Endothelial cell of umbilical vein (primary cell): ENCODE data around the gene MESP1. TPM values are rescaled to one million over a fixed set of nuclear protein-coding genes. Genes with fewer than 3 reads are reported as not detected.
A peak's percentile ranks its signal among the peaks of the same experiment; 100 is the strongest.

Experiments
- BruUV-seq: library from RNA; stranded (reverse); fragments of 400-500 nt; replicated peaks from 2 replicates; lab custom pipeline; 2021; lab: Mats Ljungman, UMichigan
- CTCF ChIA-PET: fragments of 300-600, 350-600 bp; sonication (Branson Sonifier 250); formaldehyde crosslinking; loops from one replicate; lab custom pipeline; 2021; ENCODE audit warnings: antibody characterized with exemption, inconsistent platforms; lab: Charles Lee
- POLR2A ChIA-PET: fragments of 300-600, 350-600 bp; sonication (Branson Sonifier 250); formaldehyde crosslinking; loops from one replicate; lab custom pipeline; 2021; ENCODE audit warnings: antibody characterized with exemption, inconsistent platforms; lab: Charles Lee
- DNase-seq: peaks from one replicate; pipeline ENCODE4 v3.0.0-alpha.2; 2011; ENCODE audit warnings: low read depth, low spot score
- FAIRE-seq: peaks from 2 replicates; lab custom pipeline; 2011; peaks lifted over from hg19 to GRCh38; lab: Jason Lieb, UNC
- H2AFZ ChIP-seq: 2 replicates; pipeline ENCODE4 v1.6.0; 2012; ENCODE audit warnings: low read depth, low read length, control low read depth, inconsistent platforms
- H3K27ac ChIP-seq: 2 replicates; pipeline ENCODE4 v1.5.1; 2011; ENCODE audit warnings: low read depth, mild to moderate bottlenecking, control low read depth, low read length, moderate library complexity; ENCODE audit not compliant: insufficient read depth
- H3K27me3 ChIP-seq, 2 experiments: 2 replicates each; pipeline versions ENCODE4 v1.6.0 to v1.6.1; 2011; ENCODE audit warnings: low read length in 2 of 2, mixed read lengths in 1 of 2; ENCODE audit not compliant: control insufficient read depth in 2 of 2, insufficient read depth in 2 of 2
- H3K36me3 ChIP-seq, 2 experiments: 2 replicates in 1 of 2; 3 replicates in 1 of 2; pipeline ENCODE4 v1.5.1; 2011; ENCODE audit warnings: low read length in 2 of 2, mild to moderate bottlenecking in 1 of 2, moderate library complexity in 1 of 2; ENCODE audit not compliant: control insufficient read depth in 2 of 2, insufficient read depth in 2 of 2; ENCODE audit errors: extremely low read depth in 1 of 2
- H3K4me1 ChIP-seq: 3 replicates; pipeline ENCODE4 v1.5.1; 2011; ENCODE audit warnings: mild to moderate bottlenecking, low read length; ENCODE audit not compliant: control insufficient read depth, insufficient read depth; ENCODE audit errors: extremely low read depth
- H3K4me2 ChIP-seq: 2 replicates; pipeline ENCODE4 v1.6.1; 2011; ENCODE audit warnings: low read length, control low read depth, mixed read lengths; ENCODE audit not compliant: insufficient read depth
- H3K4me3 ChIP-seq, 3 experiments: fragments of 200-600 bp in 1 of 3; sonication (generic), shearing (Covaris generic) in 1 of 3; replicated peaks in 1 of 3; 2 replicates each; pipeline ENCODE4 v1.5.1; 2011 to 2016; ENCODE audit warnings: control low read depth in 3 of 3, low read length in 3 of 3, mild to moderate bottlenecking in 2 of 3, inconsistent platforms in 1 of 3, low read depth in 1 of 3, moderate library complexity in 1 of 3; ENCODE audit not compliant: insufficient read depth in 1 of 3
- H3K79me2 ChIP-seq: 2 replicates; pipeline ENCODE4 v1.6.0; 2012; ENCODE audit warnings: low read length, inconsistent platforms; ENCODE audit not compliant: control insufficient read depth, insufficient read depth
- H3K9ac ChIP-seq: replicated peaks from 2 replicates; pipeline ENCODE3; 2011; ENCODE audit warnings: low read length, control low read depth; ENCODE audit not compliant: insufficient read depth; ENCODE audit errors: extremely low read depth
- H3K9me1 ChIP-seq: replicated peaks from 3 replicates; pipeline ENCODE4 v1.6.0; 2011; ENCODE audit warnings: mild to moderate bottlenecking, low read length; ENCODE audit not compliant: control insufficient read depth, insufficient read depth; ENCODE audit errors: extremely low read depth
- H3K9me3 ChIP-seq: replicated peaks from 2 replicates; pipeline ENCODE4 v1.5.1; 2012; ENCODE audit warnings: low read length, inconsistent platforms; ENCODE audit not compliant: control insufficient read depth, insufficient read depth
- H4K20me1 ChIP-seq: replicated peaks from 2 replicates; pipeline ENCODE3; 2011; ENCODE audit warnings: mild to moderate bottlenecking, low read length; ENCODE audit not compliant: control insufficient read depth, insufficient read depth; ENCODE audit errors: extremely low read depth
- EZH2 ChIP-seq: IDR thresholded peaks from 2 replicates; pipeline ENCODE4 v1.6.1; 2012; ENCODE audit warnings: borderline replicate concordance, low read depth, mild to moderate bottlenecking, moderate library complexity, low read length, inconsistent platforms; ENCODE audit not compliant: severe bottlenecking
- FOS ChIP-seq: IDR thresholded peaks from 2 replicates; pipeline ENCODE4 v1.6.1; 2011; ENCODE audit warnings: mild to moderate bottlenecking, low read length, moderate library complexity, borderline replicate concordance; ENCODE audit not compliant: insufficient read depth
- GATA2 ChIP-seq: IDR thresholded peaks from 2 replicates; pipeline ENCODE4 v1.7.0; 2011; ENCODE audit warnings: low read depth, mild to moderate bottlenecking, moderate library complexity, mixed read lengths, low read length; ENCODE audit not compliant: insufficient read length, insufficient read depth
- JUN ChIP-seq: IDR thresholded peaks from 2 replicates; pipeline ENCODE4 v1.6.1; 2011; ENCODE audit warnings: borderline replicate concordance, low read depth; ENCODE audit not compliant: insufficient read length, insufficient read depth
- MYC ChIP-seq: IDR thresholded peaks from one replicate; pipeline ENCODE4 v1.6.1; 2011; ENCODE audit warnings: mild to moderate bottlenecking, low read depth, low read length
- POLR2A ChIP-seq: IDR thresholded peaks from 2 replicates; pipeline ENCODE4 v1.6.1; 2012; ENCODE audit warnings: low read depth, mild to moderate bottlenecking, control low read depth, low read length
- POLR2AphosphoS5 ChIP-seq: IDR thresholded peaks from 2 replicates; pipeline ENCODE4 v1.6.1; 2012; ENCODE audit warnings: low read depth, mild to moderate bottlenecking, control low read depth, low read length, moderate library complexity; ENCODE audit not compliant: insufficient read depth
- dilution Hi-C: fragments of 300-500 bp; cut with MboI; formaldehyde crosslinking; loops from one replicate; pipeline ENCODE4 v1.15.0; 2019; ENCODE audit warnings: low sequenced_read_pairs; ENCODE audit not compliant: extremely low pct_ligation_motif_present
- intact Hi-C: fragments of 100-400 bp; cut with micrococcal nuclease; formaldehyde crosslinking; loops from one replicate; pipeline ENCODE4 v1.10.0; 2022
- polyA plus RNA-seq, 4 experiments: library from polyadenylated mRNA; depleted of rRNA in 3 of 4; stranded (reverse) in 3 of 4; unstranded in 1 of 4; fragments of >200 nt; gene quantifications; 2 replicates each; pipeline versions ENCODE4 v1.2.1 to v1.2.3, GENCODE V29; 2011 to 2012; ENCODE audit warnings: missing spikeins in 1 of 4
- total RNA-seq: library from RNA; stranded (reverse); gene quantifications from 2 replicates; pipeline ENCODE4 v1.2.3, GENCODE V29; 2021
- TF ChIP-seq, protein P1 (sequence below): IDR thresholded peaks from 2 replicates; pipeline ENCODE4 v1.6.1; 2011; ENCODE audit not compliant: insufficient read depth, insufficient read length
- TF ChIP-seq, protein P2 (sequence below), 2 donors: IDR thresholded peaks; 1 replicate in 1 of 2; 2 replicates in 1 of 2; pipeline ENCODE4 v1.5.1; 2011; ENCODE audit warnings: low read length in 2 of 2, mild to moderate bottlenecking in 2 of 2, moderate library complexity in 2 of 2, control low read depth in 1 of 2, inconsistent platforms in 1 of 2, low read depth in 1 of 2; ENCODE audit not compliant: insufficient read depth in 1 of 2; ENCODE audit errors: extremely low read depth in 1 of 2

The MESP1 gene
- total and polyA plus RNA-seq, 2 donors (not counting 3 experiments of a cell fraction or from before 2014, with no cell fraction given): 0.68 to 1.7 TPM

DNA sequence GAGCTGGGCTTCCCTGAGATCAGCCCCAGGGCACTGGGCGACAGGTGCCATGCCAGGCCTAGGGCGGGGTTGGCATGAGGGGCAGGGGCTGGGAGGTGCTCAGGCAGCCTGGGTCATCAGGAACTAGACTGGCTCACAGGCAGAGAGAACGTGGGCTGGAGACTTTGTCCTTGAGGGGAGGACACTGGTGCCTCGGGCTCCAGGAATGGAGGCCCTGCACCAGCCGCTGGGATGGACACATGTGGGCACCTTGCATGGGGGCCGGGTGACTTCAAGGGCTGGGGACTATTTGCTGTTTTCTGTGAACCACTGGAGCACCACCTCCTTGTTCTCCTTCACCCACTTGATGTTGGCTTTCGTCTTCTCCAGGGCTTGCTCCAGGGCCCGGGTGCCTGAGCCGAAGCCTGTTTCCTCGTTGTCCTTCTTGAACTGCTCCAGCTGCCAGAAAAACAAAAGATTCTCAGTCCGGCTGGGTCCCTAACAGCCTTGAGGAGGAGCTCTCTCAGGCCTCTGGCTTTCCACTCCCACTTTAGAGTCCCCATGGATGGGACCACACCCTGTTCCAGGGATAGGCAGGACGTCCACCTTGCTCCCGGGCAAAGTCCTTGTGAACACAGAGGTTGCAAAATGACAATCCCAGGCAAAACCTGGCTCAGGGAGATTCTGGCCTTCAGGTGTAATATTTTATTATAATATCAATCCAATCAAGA, 34.2 kb upstream of the MESP1 start:
- FAIRE-seq (no peak), DNase-seq (no peak)
- H2AFZ ChIP-seq: no peak overlapping the region
- H3K27ac ChIP-seq: no peak overlapping the region
- ChIA-PET CTCF (interaction anchor here (1.9 to 5.3 kb wide), 2 partner anchors 24 to 91 kb away, joined by 4 to 38 read pairs; no protein-coding TSS in a partner anchor), POLR2A (no interaction called here)
- H3K4me1 ChIP-seq: no peaks in the 10 kb centered on the region
- intact Hi-C loops (no loop called here), dilution Hi-C loops (no loop called here)
- no peaks in the 10 kb centered on the region for H3K9me1 ChIP-seq
- no peaks in the 10 kb centered on the region for H3K9me3 ChIP-seq
- H3K36me3 ChIP-seq: peaks cover 5 to 10% of the 10 kb centered on the region in 2 experiments
- no peak overlapping the region for H3K9ac ChIP-seq
- H3K4me3 ChIP-seq: no peak overlapping the region
- H3K4me2 ChIP-seq: no peak overlapping the region
- TF ChIP-seq POLR2AphosphoS5: no peak
- TF ChIP-seq, protein P1, sequence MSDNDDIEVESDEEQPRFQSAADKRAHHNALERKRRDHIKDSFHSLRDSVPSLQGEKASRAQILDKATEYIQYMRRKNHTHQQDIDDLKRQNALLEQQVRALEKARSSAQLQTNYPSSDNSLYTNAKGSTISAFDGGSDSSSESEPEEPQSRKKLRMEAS: no peak
- TF ChIP-seq MYC: no peak
- no peak for TF ChIP-seq FOS
- TF ChIP-seq, protein P2, sequence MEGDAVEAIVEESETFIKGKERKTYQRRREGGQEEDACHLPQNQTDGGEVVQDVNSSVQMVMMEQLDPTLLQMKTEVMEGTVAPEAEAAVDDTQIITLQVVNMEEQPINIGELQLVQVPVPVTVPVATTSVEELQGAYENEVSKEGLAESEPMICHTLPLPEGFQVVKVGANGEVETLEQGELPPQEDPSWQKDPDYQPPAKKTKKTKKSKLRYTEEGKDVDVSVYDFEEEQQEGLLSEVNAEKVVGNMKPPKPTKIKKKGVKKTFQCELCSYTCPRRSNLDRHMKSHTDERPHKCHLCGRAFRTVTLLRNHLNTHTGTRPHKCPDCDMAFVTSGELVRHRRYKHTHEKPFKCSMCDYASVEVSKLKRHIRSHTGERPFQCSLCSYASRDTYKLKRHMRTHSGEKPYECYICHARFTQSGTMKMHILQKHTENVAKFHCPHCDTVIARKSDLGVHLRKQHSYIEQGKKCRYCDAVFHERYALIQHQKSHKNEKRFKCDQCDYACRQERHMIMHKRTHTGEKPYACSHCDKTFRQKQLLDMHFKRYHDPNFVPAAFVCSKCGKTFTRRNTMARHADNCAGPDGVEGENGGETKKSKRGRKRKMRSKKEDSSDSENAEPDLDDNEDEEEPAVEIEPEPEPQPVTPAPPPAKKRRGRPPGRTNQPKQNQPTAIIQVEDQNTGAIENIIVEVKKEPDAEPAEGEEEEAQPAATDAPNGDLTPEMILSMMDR (IDR thresholded peaks at IDR 0.05; ENCODE audit: extremely low read depth in 1 of 2, insufficient read depth in 1 of 2, low read depth in 1 of 2, low read length in 2 of 2): no peak
- no peak for TF ChIP-seq POLR2A
- TF ChIP-seq JUN: no peak
- TF ChIP-seq EZH2: no peak
- no peak for TF ChIP-seq GATA2
- no peaks in the 10 kb centered on the region for H3K27me3 ChIP-seq
- H3K79me2 ChIP-seq: no peaks in the 10 kb centered on the region
- H4K20me1 ChIP-seq: no peaks in the 10 kb centered on the region
- BruUV-seq: TSS peak; percentile 99
